Endothelial cell of umbilical vein (primary cell): ENCODE results near the gene SARS2.

ENCODE experiments used
- CTCF ChIP-seq, 2 donors: IDR thresholded peaks; 1 replicate in 1 of 2; 2 replicates in 1 of 2; pipeline ENCODE4 v1.5.1; 2011; ENCODE audit warnings: low read length in 2 of 2, mild to moderate bottlenecking in 2 of 2, moderate library complexity in 2 of 2, control low read depth in 1 of 2, inconsistent platforms in 1 of 2, low read depth in 1 of 2; ENCODE audit not compliant: insufficient read depth in 1 of 2; ENCODE audit errors: extremely low read depth in 1 of 2
- EZH2 ChIP-seq: IDR thresholded peaks from 2 replicates; pipeline ENCODE4 v1.6.1; 2012; ENCODE audit warnings: borderline replicate concordance, low read depth, mild to moderate bottlenecking, moderate library complexity, low read length, inconsistent platforms; ENCODE audit not compliant: severe bottlenecking
- FOS ChIP-seq: IDR thresholded peaks from 2 replicates; pipeline ENCODE4 v1.6.1; 2011; ENCODE audit warnings: mild to moderate bottlenecking, low read length, moderate library complexity, borderline replicate concordance; ENCODE audit not compliant: insufficient read depth
- MAX ChIP-seq: IDR thresholded peaks from 2 replicates; pipeline ENCODE4 v1.6.1; 2011; ENCODE audit not compliant: insufficient read depth, insufficient read length
- POLR2A ChIP-seq: IDR thresholded peaks from 2 replicates; pipeline ENCODE4 v1.6.1; 2012; ENCODE audit warnings: low read depth, mild to moderate bottlenecking, control low read depth, low read length
- POLR2AphosphoS5 ChIP-seq: IDR thresholded peaks from 2 replicates; pipeline ENCODE4 v1.6.1; 2012; ENCODE audit warnings: low read depth, mild to moderate bottlenecking, control low read depth, low read length, moderate library complexity; ENCODE audit not compliant: insufficient read depth

GRCh38 chr19:38910488-38910887, 20.1 kb downstream of the SARS2 start:
- TF ChIP-seq FOS: no peak
- no peak for TF ChIP-seq CTCF (IDR thresholded peaks at IDR 0.05; ENCODE audit: extremely low read depth in 1 of 2, insufficient read depth in 1 of 2, low read depth in 1 of 2, low read length in 2 of 2)
- TF ChIP-seq POLR2A: no peak
- TF ChIP-seq MAX: no peak
- TF ChIP-seq EZH2: no peak
- TF ChIP-seq POLR2AphosphoS5: no peak
